ENCODE data around the gene SLC15A4.

Gene SLC15A4

GRCh38 chr12:128791395-128792322, 32.1 kb downstream of the SLC15A4 start:
- peak; percentile 38 for DNase-seq

GRCh38 chr12:128790653-128791373, 32.9 kb downstream of the SLC15A4 start:
- no peak for DNase-seq

- DNase-seq = no peak
Measured at GRCh38 chr12:128790221-128790620, 33.5 kb downstream of the SLC15A4 start.

- no peak for DNase-seq
Measured at GRCh38 chr12:128789356-128789929, 34.3 kb downstream of the SLC15A4 start.

GRCh38 chr12:128787827-128788226, 35.9 kb downstream of the SLC15A4 start:
- DNase-seq = no peak

- no peak for DNase-seq
Measured at GRCh38 chr12:128786741-128787391, 36.9 kb downstream of the SLC15A4 start.

- no peak for DNase-seq
Measured at GRCh38 chr12:128784030-128784760, 39.6 kb downstream of the SLC15A4 start.

GRCh38 chr12:128783129-128783574, 40.6 kb downstream of the SLC15A4 start:
- peak; percentile 36 for DNase-seq

GRCh38 chr12:128779901-128780300, 43.9 kb downstream of the SLC15A4 start:
- DNase-seq = no peak

- DNase-seq = no peak
Measured at GRCh38 chr12:128772249-128772648, 51.5 kb downstream of the SLC15A4 start.

GRCh38 chr12:128771681-128772080, 52.1 kb downstream of the SLC15A4 start:
- DNase-seq = no peak

- no peak for DNase-seq
Measured at GRCh38 chr12:128767518-128767917, 56.2 kb downstream of the SLC15A4 start.

- DNase-seq = no peak
Measured at GRCh38 chr12:128766738-128767501, 56.8 kb downstream of the SLC15A4 start.

GRCh38 chr12:128763395-128763794, 60.4 kb downstream of the SLC15A4 start:
- peak; percentile 38 for DNase-seq

GRCh38 chr12:128761379-128761790, 62.4 kb downstream of the SLC15A4 start:
- no peak for DNase-seq

- no peak for DNase-seq
Measured at GRCh38 chr12:128755566-128755965, 68.2 kb downstream of the SLC15A4 start.

- no peak for DNase-seq
Measured at GRCh38 chr12:128754275-128754674, 69.5 kb downstream of the SLC15A4 start.

- no peak for DNase-seq
Measured at GRCh38 chr12:128753438-128753837, 70.3 kb downstream of the SLC15A4 start.

- DNase-seq = no peak
Measured at GRCh38 chr12:128752386-128752785, 71.4 kb downstream of the SLC15A4 start.

- DNase-seq = no peak
Measured at GRCh38 chr12:128747441-128747840, 76.3 kb downstream of the SLC15A4 start.
